SIG-M5 treated with dmso at 0.1 percent for 504 hours (cell line): Measurements from ENCODE around the gene HIC1.

Experiments
- DNase-seq: peaks from one replicate; lab custom pipeline; 2025; ENCODE audit not compliant: unreplicated experiment; lab: John Stamatoyannopoulos, UW

The HIC1 gene

DNA sequence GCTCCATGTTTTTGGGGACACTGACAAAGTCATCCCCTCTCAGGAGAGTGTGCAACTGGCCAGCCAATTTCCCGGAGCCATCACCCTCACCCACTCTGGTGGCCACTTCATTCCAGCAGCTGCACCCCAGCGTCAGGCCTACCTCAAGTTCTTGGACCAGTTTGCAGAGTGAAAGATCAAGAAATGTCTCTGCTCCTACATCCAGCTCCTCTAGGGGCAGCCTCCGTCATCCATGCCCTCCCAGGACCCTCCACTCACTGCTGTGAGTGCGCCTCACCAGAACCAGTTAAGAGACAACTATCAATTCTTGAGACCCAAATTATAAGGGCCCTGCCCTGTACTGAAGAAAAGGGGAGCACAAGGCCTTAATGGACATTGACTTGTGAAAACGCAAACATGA lies 12.0 kb upstream of the HIC1 start:
- no peak for DNase-seq

DNA sequence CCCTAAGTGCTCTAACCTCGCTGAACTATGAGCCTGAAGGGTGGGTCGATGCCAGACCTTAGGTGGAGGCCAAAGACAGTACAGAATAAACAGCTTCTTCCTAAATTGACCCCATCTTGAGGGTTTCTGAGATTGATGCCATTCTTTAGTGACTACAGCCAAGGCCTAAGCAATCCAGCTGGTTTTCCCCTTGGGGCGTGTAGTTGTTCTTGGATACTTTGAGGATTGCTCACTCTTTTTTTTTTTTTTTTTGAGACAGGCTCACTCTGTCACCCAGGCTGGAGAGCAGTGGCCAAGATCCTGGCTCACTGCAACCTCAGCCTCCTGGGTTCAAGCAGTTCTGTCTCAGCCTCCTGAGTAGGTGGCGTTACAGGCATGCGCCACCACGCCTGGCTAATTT lies 11.1 kb upstream of the HIC1 start:
- no peak for DNase-seq

GRCh38 chr17:2044263-2044894 lies 10.5 kb upstream of the HIC1 start:
- no peak for DNase-seq

GRCh38 chr17:2047590-2047989 lies 7.3 kb upstream of the HIC1 start:
- DNase-seq, result no peak

GRCh38 chr17:2048805-2049204 lies 6.1 kb upstream of the HIC1 start:
- no peak for DNase-seq

DNA sequence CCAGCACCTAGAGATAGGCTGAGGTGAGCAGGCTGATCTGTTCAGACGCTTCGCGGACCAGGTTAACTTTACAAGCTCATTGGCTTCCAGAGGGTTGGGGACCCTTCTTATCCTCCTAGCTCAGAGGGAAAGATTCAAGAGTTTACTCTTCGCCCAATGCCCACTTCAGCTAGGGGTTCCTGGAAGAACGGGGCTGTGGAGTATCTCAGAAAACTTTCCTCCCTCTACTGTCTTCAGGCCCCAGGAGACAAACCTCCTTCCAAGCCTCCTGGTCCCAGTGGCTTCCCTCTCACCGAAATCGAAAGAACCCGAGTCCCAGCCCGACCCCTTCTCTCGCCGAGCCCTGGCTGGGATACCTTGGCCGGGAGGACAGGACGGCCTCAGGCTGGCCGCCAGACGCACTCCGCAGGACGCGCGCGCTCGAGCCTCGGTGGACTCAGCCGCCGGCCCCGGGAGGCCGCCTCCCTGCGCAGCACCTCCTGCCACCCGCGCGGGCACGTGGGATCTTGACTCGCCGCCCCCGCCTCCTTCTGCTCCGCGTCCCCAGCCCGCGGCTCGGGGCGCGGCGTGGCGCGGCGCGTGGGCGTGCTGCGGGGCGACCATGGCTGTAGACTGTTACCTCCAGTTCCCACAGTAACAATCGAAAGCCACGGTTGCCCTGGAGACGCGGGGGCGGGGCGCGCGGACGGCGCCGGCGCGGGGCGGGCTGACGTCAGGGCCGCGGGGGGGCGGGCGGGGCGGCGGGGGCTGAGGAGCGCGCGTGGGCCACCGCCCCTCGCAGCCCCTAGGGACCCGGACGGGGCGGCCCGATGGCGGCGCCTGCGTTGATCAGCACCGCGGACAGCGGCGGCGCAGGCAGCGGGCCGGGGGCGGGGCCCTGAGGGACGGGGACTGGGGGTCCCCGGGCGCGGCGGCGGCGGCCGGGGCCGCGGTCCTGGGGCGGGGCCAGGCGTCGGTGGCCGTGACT lies 5.3 kb upstream of the HIC1 start:
- DNase-seq, result peak; percentile 55

GRCh38 chr17:2050300-2051060 lies 4.4 kb upstream of the HIC1 start:
- DNase-seq, result no peak

GRCh38 chr17:2051061-2051932 lies 3.6 kb upstream of the HIC1 start:
- DNase-seq, result no peak

DNA sequence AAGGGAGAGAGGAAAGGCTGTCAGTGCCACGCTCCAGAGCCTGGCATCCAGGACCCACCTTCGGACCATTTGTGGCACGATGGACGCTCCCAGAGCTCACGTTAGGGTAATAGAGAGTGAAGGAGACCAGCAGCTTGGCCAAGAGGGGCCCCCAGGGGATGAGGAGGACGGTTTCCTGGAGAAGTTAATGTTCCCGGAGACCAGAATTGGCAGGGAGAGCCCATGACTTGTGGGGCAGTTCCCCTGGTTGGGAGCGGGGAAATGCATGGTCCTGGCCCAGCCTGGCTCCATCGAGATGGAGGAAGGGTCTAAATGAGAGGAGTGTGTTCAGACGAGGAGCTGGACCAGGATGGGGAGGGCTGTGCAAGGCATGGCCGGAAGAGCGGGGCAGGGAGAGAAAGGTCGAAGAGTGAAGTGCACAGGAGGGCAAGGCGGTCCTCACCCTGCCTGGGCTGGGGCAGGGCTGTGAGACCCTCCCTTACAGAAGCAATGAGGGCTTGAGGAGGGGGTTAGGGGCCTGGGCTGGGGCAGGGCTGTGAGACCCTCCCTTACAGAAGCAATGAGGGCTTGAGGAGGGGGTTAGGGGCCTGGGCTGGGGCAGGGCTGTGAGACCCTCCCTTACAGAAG lies 2.9 kb upstream of the HIC1 start:
- no peak for DNase-seq

DNA sequence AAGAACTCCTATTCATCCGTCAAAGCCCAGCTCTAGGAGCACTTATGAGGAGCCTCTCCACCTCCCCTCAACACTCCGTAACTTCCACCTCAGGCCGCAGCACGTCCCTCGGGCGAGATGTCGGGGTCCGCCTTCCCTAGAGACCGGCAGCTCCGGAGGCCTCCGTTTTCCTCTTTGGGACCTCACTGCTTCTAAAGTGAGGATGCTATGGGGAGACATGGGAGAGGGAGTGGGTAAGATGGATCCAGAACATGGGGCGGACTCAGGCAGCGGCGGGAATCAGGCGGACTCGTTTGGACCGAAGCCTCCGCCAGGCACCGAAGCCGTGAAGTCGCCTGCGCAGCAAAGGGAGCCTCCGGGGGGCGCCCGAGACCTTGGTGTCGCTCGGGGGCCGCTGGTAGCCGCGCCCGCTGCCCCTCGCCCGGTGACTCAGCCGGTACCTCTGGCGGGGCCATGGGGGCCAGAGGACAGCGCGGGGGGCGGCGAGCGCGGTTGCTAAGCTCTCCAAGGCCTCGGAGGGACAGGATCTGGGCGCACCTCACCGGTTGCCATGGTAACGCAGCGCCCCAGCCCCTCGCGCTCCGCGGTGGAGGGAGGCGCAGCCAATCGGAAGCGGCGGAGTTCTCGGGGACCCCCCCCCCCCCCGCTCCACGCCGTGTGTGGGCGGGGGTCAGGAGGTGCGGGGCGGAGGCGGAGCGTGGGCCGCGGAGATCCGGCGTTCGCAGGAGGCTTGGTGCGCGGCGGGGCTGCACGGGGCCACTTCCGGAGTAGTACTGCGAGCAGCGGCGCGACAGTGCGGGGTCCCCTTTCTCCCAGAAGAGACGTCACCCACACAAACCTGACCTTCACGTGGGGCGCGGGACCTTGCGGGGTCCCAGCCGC lies 1.3 kb upstream of the HIC1 start:
- DNase-seq, result peak; percentile 49

DNA sequence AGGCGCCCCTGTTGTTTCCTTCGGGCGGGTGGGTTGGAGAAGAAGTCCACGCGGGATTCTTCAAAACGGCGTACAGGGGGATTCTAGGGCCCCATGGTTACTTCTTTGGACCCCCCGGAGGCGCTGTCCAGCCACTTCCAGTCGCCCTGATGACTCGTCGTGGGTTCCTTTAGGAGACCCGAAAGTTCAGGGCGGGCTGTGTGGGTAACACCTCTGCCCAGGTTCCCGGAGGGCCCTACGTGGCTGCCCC lies 716 bp upstream of the HIC1 start:
- DNase-seq, result no peak

DNA sequence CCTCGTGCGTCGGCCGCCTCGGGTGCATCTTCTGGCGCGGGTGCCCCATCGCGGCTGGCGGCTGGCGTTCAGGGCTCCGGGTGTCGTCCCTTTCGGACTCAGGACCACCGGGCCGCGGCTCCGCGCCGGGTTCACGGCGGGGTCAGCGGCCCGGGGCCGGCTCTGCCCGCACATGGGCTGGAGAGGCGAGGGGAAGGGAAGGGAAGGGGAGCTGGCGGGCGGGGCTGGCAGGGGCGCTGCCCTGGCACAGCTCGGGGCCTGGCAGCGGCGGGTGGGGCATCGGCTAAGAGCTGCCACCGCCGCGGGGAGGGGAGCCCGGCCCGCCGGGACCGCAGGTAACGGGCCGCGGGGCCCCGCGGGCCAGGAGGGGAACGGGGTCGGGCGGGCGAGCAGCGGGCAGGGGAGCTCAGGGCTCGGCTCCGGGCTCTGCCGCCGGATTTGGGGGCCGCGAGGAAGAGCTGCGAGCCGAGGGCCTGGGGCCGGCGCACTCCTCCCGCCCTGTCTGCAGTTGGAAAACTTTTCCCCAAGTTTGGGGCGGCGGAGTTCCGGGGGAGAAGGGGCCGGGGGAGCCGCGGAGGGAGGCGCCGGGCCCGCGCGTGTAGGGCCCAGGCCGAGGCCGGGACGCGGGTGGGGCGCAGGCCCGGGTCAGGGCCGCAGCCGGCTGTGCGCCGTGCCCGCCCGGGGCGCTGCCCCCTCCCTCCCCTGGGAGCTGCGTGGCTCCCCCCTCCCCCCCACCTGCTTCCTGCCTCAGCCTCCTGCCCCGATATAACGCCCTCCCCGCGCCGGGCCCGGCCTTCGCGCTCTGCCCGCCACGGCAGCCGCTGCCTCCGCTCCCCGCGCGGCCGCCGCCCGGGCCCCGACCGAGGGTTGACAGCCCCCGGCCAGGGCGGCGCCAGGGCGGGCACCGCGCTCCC lies 646 bp downstream of the HIC1 start:
- DNase-seq, result no peak

DNA sequence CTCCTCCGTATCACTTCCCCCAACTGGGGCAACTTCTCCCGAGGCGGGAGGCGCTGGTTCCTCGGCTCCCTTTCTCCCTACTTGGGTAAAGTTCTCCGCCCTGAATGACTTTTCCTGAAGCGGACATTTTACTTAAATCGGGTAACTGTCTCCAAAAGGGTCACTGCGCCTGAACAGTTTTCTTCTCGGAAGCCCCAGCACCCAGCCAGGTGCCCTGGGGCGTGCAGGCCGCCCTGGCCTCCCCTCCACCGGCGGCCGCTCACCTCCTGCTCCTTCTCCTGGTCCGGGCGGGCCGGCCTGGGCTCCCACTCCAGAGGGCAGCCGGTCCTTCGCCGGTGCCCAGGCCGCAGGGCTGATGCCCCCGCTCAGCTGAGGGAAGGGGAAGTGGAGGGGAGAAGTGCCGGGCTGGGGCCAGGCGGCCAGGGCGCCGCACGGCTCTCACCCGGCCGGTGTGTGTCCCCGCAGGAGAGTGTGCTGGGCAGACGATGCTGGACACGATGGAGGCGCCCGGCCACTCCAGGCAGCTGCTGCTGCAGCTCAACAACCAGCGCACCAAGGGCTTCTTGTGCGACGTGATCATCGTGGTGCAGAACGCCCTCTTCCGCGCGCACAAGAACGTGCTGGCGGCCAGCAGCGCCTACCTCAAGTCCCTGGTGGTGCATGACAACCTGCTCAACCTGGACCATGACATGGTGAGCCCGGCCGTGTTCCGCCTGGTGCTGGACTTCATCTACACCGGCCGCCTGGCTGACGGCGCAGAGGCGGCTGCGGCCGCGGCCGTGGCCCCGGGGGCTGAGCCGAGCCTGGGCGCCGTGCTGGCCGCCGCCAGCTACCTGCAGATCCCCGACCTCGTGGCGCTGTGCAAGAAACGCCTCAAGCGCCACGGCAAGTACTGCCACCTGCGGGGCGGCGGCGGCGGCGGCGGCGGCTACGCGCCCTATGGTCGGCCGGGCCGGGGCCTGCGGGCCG lies 1.6 kb downstream of the HIC1 start:
- DNase-seq, result no peak

DNA sequence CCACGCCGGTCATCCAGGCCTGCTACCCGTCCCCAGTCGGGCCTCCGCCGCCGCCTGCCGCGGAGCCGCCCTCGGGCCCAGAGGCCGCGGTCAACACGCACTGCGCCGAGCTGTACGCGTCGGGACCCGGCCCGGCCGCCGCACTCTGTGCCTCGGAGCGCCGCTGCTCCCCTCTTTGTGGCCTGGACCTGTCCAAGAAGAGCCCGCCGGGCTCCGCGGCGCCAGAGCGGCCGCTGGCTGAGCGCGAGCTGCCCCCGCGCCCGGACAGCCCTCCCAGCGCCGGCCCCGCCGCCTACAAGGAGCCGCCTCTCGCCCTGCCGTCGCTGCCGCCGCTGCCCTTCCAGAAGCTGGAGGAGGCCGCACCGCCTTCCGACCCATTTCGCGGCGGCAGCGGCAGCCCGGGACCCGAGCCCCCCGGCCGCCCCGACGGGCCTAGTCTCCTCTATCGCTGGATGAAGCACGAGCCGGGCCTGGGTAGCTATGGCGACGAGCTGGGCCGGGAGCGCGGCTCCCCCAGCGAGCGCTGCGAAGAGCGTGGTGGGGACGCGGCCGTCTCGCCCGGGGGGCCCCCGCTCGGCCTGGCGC lies 2.4 kb downstream of the HIC1 start:
- DNase-seq, result no peak

- no peak for DNase-seq
Measured at GRCh38 chr17:2057760-2058585, 3.1 kb downstream of the HIC1 start.
